Dendritic cell treated with granulocyte-macrophage colony-stimulating factor and Interleukin-4, amounts not matched to agents 40 ng/mL and 50 ng/mL, for 4 days (primary cell): ENCODE measurements around the gene OR13A1.
"Not testable (repeated sequence)": the region's sequence is repeated elsewhere in the genome, so short reads cannot be mapped to it uniquely, and the experiment has no call there.

Experiments
- H3K27ac Mint-ChIP-seq: one replicate; pipeline ENCODE4 v1.8.0; 2022; ENCODE audit warnings: mild to moderate bottlenecking, mixed read lengths
- H3K27me3 Mint-ChIP-seq: one replicate; pipeline ENCODE4 v1.8.0; 2022; ENCODE audit warnings: mild to moderate bottlenecking, mixed read lengths
- H3K36me3 Mint-ChIP-seq: one replicate; pipeline ENCODE4 v1.8.0; 2022; ENCODE audit warnings: low read depth, mixed read lengths
- H3K4me1 Mint-ChIP-seq: one replicate; pipeline ENCODE4 v1.8.0; 2022; ENCODE audit warnings: low read depth, mixed read lengths
- H3K4me3 Mint-ChIP-seq: one replicate; pipeline ENCODE4 v1.8.0; 2022; ENCODE audit warnings: mild to moderate bottlenecking, moderate library complexity, mixed read lengths
- H3K9me3 Mint-ChIP-seq: one replicate; pipeline ENCODE4 v1.8.0; 2022; ENCODE audit warnings: mixed read lengths
- intact Hi-C: fragments of 100-400 bp; cut with micrococcal nuclease; formaldehyde crosslinking; loops from one replicate; pipeline ENCODE4 v1.15.0; 2022

OR13A1 gene

GRCh38 chr10:45267777-45268176 lies 47.6 kb downstream of the OR13A1 start:
- H3K4me1 Mint-ChIP-seq, H3K27me3 Mint-ChIP-seq, H3K36me3 Mint-ChIP-seq, H3K9me3 Mint-ChIP-seq, H3K27ac Mint-ChIP-seq, H3K4me3 Mint-ChIP-seq, intact Hi-C loops: not testable (repeated sequence)

- Mint-ChIP-seq H3K4me1 (no peaks in the 10 kb centered on the region), H3K4me3 (no peak overlapping the region), H3K36me3 (no peaks in the 10 kb centered on the region), H3K9me3 (no peaks in the 10 kb centered on the region), H3K27me3 (peaks cover 10% of the 10 kb centered on the region), H3K27ac (no peak overlapping the region)
- intact Hi-C loops, result no loop called here
These were observed 49.4 kb downstream of the OR13A1 start for GRCh38 chr10:45265996-45266395.

- Mint-ChIP-seq H3K36me3 (no peaks in the 10 kb centered on the region), H3K4me3 (no peak overlapping the region), H3K27me3 (peaks cover 11% of the 10 kb centered on the region), H3K9me3 (no peaks in the 10 kb centered on the region), H3K4me1 (no peaks in the 10 kb centered on the region), H3K27ac (no peak overlapping the region)
- intact Hi-C loops, result no loop called here
These were observed 53.5 kb downstream of the OR13A1 start for GRCh38 chr10:45261946-45262345.

- peaks cover under 1% of the 10 kb centered on the region for H3K4me1 Mint-ChIP-seq
- no peak overlapping the region for H3K4me3 Mint-ChIP-seq
- H3K36me3 Mint-ChIP-seq, result no peaks in the 10 kb centered on the region
- intact Hi-C loops, result no loop called here
- H3K27me3 Mint-ChIP-seq, result peaks cover 11% of the 10 kb centered on the region
- no peaks in the 10 kb centered on the region for H3K9me3 Mint-ChIP-seq
- no peak overlapping the region for H3K27ac Mint-ChIP-seq
These were observed 54.1 kb downstream of the OR13A1 start for GRCh38 chr10:45261243-45261775.

- H3K27me3 Mint-ChIP-seq, H3K4me3 Mint-ChIP-seq, H3K27ac Mint-ChIP-seq, intact Hi-C loops, H3K9me3 Mint-ChIP-seq, H3K4me1 Mint-ChIP-seq, H3K36me3 Mint-ChIP-seq: not testable (repeated sequence)
These were observed 54.8 kb downstream of the OR13A1 start for GRCh38 chr10:45260635-45261034.

GRCh38 chr10:45259786-45260495 lies 55.5 kb downstream of the OR13A1 start:
- not testable (repeated sequence) for H3K9me3 Mint-ChIP-seq, H3K4me3 Mint-ChIP-seq, H3K36me3 Mint-ChIP-seq, H3K27me3 Mint-ChIP-seq, H3K27ac Mint-ChIP-seq, H3K4me1 Mint-ChIP-seq
- intact Hi-C loops, result loop anchor here (10.0 kb wide), 2 partner anchors 125 to 165 kb away; no protein-coding TSS in a partner anchor

- Mint-ChIP-seq H3K9me3 (no peaks in the 10 kb centered on the region), H3K4me1 (peaks cover 13% of the 10 kb centered on the region), H3K27me3 (peaks cover 7% of the 10 kb centered on the region), H3K36me3 (no peaks in the 10 kb centered on the region), H3K27ac (no peak overlapping the region), H3K4me3 (no peak overlapping the region)
- intact Hi-C loops, result loop anchor here (10.0 kb wide), 2 partner anchors 127 to 167 kb away; no protein-coding TSS in a partner anchor
These were observed 57.8 kb downstream of the OR13A1 start for GRCh38 chr10:45257600-45257999.

GRCh38 chr10:45256246-45256645 lies 59.2 kb downstream of the OR13A1 start:
- H3K27ac Mint-ChIP-seq, result no peak overlapping the region
- H3K9me3 Mint-ChIP-seq, result no peaks in the 10 kb centered on the region
- intact Hi-C loops, result loop anchor here (10.0 kb wide), 2 partner anchors 129 to 169 kb away; no protein-coding TSS in a partner anchor
- peaks cover 16% of the 10 kb centered on the region for H3K4me1 Mint-ChIP-seq
- H3K36me3 Mint-ChIP-seq, result no peaks in the 10 kb centered on the region
- peaks cover 6% of the 10 kb centered on the region for H3K27me3 Mint-ChIP-seq
- no peak overlapping the region for H3K4me3 Mint-ChIP-seq

- Mint-ChIP-seq H3K4me3 (no peak overlapping the region), H3K27me3 (peaks cover 6% of the 10 kb centered on the region), H3K9me3 (no peaks in the 10 kb centered on the region), H3K27ac (no peak overlapping the region), H3K4me1 (peaks cover 21% of the 10 kb centered on the region), H3K36me3 (no peaks in the 10 kb centered on the region)
- intact Hi-C loops, result loop anchor here (10.0 kb wide), 2 partner anchors 129 to 169 kb away; no protein-coding TSS in a partner anchor
These were observed 59.7 kb downstream of the OR13A1 start for GRCh38 chr10:45255706-45256105.

GRCh38 chr10:45254892-45255291 lies 60.5 kb downstream of the OR13A1 start:
- Mint-ChIP-seq H3K4me3 (no peak overlapping the region), H3K36me3 (no peaks in the 10 kb centered on the region), H3K9me3 (no peaks in the 10 kb centered on the region), H3K27me3 (peaks cover 6% of the 10 kb centered on the region), H3K4me1 (peaks cover 28% of the 10 kb centered on the region), H3K27ac (no peak overlapping the region)
- intact Hi-C loops, result loop anchor here (10.0 kb wide), 2 partner anchors 130 to 170 kb away; no protein-coding TSS in a partner anchor

GRCh38 chr10:45253183-45253914 lies 62.1 kb downstream of the OR13A1 start:
- Mint-ChIP-seq H3K4me1 (peaks cover 28% of the 10 kb centered on the region), H3K27ac (peak overlapping the region; percentile 53), H3K27me3 (peaks cover 6% of the 10 kb centered on the region), H3K36me3 (no peaks in the 10 kb centered on the region), H3K9me3 (no peaks in the 10 kb centered on the region), H3K4me3 (no peak overlapping the region)
- intact Hi-C loops, result loop anchor here (10.0 kb wide), 2 partner anchors 131 to 171 kb away; no protein-coding TSS in a partner anchor
